CD8-positive, alpha-beta memory T cell (primary cell): Measurements from ENCODE around the gene FBRSL1. TPM values are rescaled to one million over a fixed set of nuclear protein-coding genes. Genes with fewer than 3 reads are reported as not detected.

ENCODE experiments used
- CTCF ChIA-PET: fragments of 350-600 bp; sonication (Branson Sonifier 250); formaldehyde crosslinking; loops from one replicate; lab custom pipeline; 2021; ENCODE audit warnings: antibody characterized with exemption; lab: Charles Lee
- POLR2A ChIA-PET: fragments of 350-600 bp; sonication (Branson Sonifier 250); formaldehyde crosslinking; loops from one replicate; lab custom pipeline; 2021; ENCODE audit warnings: antibody characterized with exemption; lab: Charles Lee
- DNase-seq, 5 donors: peaks; one replicate each; pipeline versions ENCODE4 v3.0.0 to v3.0.0-alpha.2; 2020 to 2022; ENCODE audit warnings: mixed read lengths in 1 of 5
- H3K27ac ChIP-seq: one replicate; pipeline ENCODE4 v1.7.0; 2013; ENCODE audit warnings: low read depth, mild to moderate bottlenecking, low read length, moderate library complexity
- H3K27me3 ChIP-seq: 2 replicates; pipeline ENCODE4 v1.7.0; 2013; ENCODE audit warnings: low read length, mild to moderate bottlenecking; ENCODE audit not compliant: insufficient read depth, poor library complexity, severe bottlenecking
- H3K36me3 ChIP-seq: 2 replicates; pipeline ENCODE4 v1.7.0; 2013; ENCODE audit warnings: mild to moderate bottlenecking, low read length, moderate library complexity; ENCODE audit not compliant: insufficient read depth
- H3K4me1 ChIP-seq: 2 replicates; pipeline ENCODE4 v1.7.0; 2013; ENCODE audit warnings: mild to moderate bottlenecking, low read length, moderate library complexity; ENCODE audit not compliant: insufficient read depth
- H3K4me3 ChIP-seq: 2 replicates; pipeline ENCODE4 v1.7.0; 2013; ENCODE audit warnings: mild to moderate bottlenecking, low read length
- H3K9me3 ChIP-seq: 2 replicates; pipeline ENCODE4 v1.7.0; 2013; ENCODE audit warnings: mild to moderate bottlenecking, low read length
- H3K27ac Mint-ChIP-seq, 8 donors: one replicate each; pipeline ENCODE4 v1.8.0; 2020 to 2021; ENCODE audit warnings: mixed read lengths in 8 of 8, mild to moderate bottlenecking in 6 of 8, inconsistent platforms in 3 of 8, moderate library complexity in 3 of 8
- H3K27me3 Mint-ChIP-seq, 2 donors: one replicate each; pipeline ENCODE4 v1.8.0; 2020 to 2021; ENCODE audit warnings: mixed read lengths in 2 of 2, mild to moderate bottlenecking in 1 of 2, moderate library complexity in 1 of 2
- H3K36me3 Mint-ChIP-seq, 3 donors: one replicate each; pipeline ENCODE4 v1.8.0; 2020 to 2021; ENCODE audit warnings: mixed read lengths in 3 of 3, inconsistent platforms in 1 of 3, mild to moderate bottlenecking in 1 of 3
- H3K4me1 Mint-ChIP-seq, 3 donors: one replicate each; pipeline ENCODE4 v1.8.0; 2020 to 2021; ENCODE audit warnings: mixed read lengths in 3 of 3, inconsistent platforms in 1 of 3, mild to moderate bottlenecking in 1 of 3
- H3K4me3 Mint-ChIP-seq, 7 donors: one replicate each; pipeline ENCODE4 v1.8.0; 2020 to 2021; ENCODE audit warnings: mixed read lengths in 7 of 7, mild to moderate bottlenecking in 6 of 7, moderate library complexity in 4 of 7, inconsistent platforms in 2 of 7
- H3K9me3 Mint-ChIP-seq, 5 donors: one replicate each; pipeline ENCODE4 v1.8.0; 2020 to 2022; ENCODE audit warnings: mixed read lengths in 5 of 5, mild to moderate bottlenecking in 3 of 5, moderate library complexity in 2 of 5, inconsistent platforms in 1 of 5
- polyA plus RNA-seq: library from polyadenylated mRNA; unstranded; fragments of 300-500 nt; fragmentation: Illumina TruSeq; gene quantifications from one replicate; pipeline ENCODE4 v1.2.3, GENCODE V29; 2021
- total RNA-seq, 2 experiments: library from RNA; stranded (reverse); gene quantifications; one replicate each; pipeline ENCODE4 v1.2.3, GENCODE V29; 2021

FBRSL1 gene
- total and polyA plus RNA-seq, 3 experiments from 2014 or later, result 1.4 to 62.1 (median 58.1) TPM

DNA sequence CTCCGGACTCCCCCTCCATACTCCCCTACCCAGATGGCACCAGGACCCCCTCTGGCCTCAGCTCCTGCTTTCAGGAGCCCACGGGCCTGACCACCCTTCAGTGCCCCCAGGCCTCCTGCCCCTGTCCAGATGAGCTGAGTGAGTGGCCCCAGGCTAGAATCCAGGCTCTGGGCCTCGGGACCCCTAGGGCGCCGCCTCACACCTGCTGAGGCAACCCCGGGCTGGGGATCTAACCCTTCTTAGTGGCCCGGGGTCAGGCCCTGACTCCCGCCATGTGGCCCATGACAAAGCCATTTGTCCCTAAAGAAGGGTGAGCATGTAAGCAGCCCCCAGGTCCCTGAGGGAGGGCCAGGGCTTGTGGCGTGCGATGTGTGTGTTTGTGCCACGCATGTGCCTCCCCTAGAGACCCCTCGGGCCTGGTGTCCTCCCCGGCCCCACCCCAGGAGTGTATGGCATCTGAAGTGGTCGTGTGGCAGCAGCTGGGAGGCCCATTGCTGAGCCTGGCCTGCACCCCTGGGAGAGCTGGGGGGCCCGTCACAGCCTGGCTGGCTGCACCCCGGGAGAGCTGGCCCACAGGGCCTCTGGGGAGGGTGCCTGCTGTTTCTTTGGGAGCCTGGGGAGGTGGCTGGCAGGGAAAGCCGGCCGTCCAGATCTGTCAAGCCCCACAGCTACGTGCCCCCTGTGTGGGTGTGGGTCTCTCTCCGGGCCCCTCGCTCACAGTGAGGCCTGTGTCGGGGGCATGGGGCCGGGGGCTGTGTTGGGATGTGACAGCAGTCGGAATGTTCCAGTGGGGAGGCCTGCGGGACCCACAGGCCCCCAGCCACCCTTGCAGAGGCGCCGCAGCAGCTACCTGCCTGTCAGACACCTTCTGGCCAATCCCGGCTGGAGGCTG lies 7.8 kb downstream of the FBRSL1 start:
- H3K9me3 ChIP-seq, result no peaks in the 10 kb centered on the region
- no peaks in the 10 kb centered on the region for H3K9me3 Mint-ChIP-seq
- DNase-seq, result no peak
- no peaks in the 10 kb centered on the region for H3K27me3 ChIP-seq
- ChIA-PET POLR2A (no interaction called here), CTCF (interaction anchor here (1.4 kb wide), 1 partner anchor 19 kb away, joined by 3 read pairs; no protein-coding TSS in a partner anchor)
- no peak overlapping the region for H3K4me3 ChIP-seq
- peaks cover 0 to 11% (median 0%) of the 10 kb centered on the region in 3 donors for H3K36me3 Mint-ChIP-seq
- H3K4me3 Mint-ChIP-seq, result no peak overlapping the region
- peak overlapping the region in 3 of 8 donors; percentile 46 to 62 (median 60) for H3K27ac Mint-ChIP-seq
- peaks cover 42 to 95% (median 46%) of the 10 kb centered on the region in 3 donors for H3K4me1 Mint-ChIP-seq
- H3K36me3 ChIP-seq, result no peaks in the 10 kb centered on the region
- peaks cover 69% of the 10 kb centered on the region for H3K4me1 ChIP-seq
- H3K27me3 Mint-ChIP-seq, result no peaks in the 10 kb centered on the region
- H3K27ac ChIP-seq, result no peak overlapping the region

- Mint-ChIP-seq H3K9me3 (no peaks in the 10 kb centered on the region), H3K4me3 (no peak overlapping the region), H3K27ac (no peak overlapping the region), H3K4me1 (peaks cover 43 to 95% (median 47%) of the 10 kb centered on the region in 3 donors), H3K27me3 (no peaks in the 10 kb centered on the region), H3K36me3 (peaks cover 0 to 6% (median 0%) of the 10 kb centered on the region in 3 donors)
- Histone ChIP-seq H3K27ac (no peak overlapping the region), H3K9me3 (no peaks in the 10 kb centered on the region), H3K4me3 (no peak overlapping the region), H3K36me3 (no peaks in the 10 kb centered on the region), H3K27me3 (no peaks in the 10 kb centered on the region), H3K4me1 (peaks cover 69% of the 10 kb centered on the region)
- no peak for DNase-seq
- ChIA-PET POLR2A (no interaction called here), CTCF (no interaction called here)
Observed at GRCh38 chr12:132498931-132499330, 9.0 kb downstream of the FBRSL1 start.

DNA sequence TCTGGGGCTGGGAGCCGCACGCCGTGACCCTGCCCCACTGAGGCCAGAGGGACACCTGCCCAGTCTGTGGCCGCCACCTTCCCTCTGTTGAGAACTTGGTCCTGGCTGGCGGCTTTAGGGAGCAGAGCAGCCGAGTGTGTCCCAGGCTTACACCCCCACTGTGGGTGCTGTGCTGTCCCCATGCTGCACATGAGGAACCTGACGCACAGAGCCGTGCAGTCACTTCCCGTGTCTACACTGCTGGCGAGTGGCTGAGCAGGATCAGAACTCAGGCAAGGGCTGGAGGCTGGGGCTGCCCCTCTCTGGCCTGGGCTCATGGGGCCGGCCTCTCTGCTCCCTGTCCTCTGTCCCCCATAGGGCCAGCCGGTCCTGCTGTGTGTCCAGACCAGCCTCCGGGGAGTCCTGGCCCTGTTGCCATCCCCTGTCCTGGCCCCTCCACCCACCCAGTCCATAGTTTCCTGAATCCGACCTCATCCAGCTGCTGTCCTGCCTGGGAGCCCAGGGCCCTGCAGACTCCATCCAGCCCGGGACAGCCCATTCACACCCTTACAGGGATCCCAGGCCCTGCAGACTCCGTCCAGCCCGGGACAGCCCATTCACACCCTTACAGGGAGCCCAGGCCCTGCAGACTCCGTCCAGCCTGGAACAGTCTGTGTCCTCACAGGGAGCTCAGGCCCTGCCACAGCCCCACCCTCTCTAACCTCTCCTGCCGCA lies 10.3 kb downstream of the FBRSL1 start:
- H3K4me3 ChIP-seq, result no peak overlapping the region
- no peaks in the 10 kb centered on the region for H3K27me3 ChIP-seq
- Mint-ChIP-seq H3K27me3 (peaks cover 0 to under 1% of the 10 kb centered on the region in 2 donors), H3K27ac (peak overlapping the region in 2 of 8 donors; percentile 6 to 14), H3K36me3 (peaks cover 0 to 2% (median 0%) of the 10 kb centered on the region in 3 donors), H3K4me1 (peaks cover 38 to 93% (median 41%) of the 10 kb centered on the region in 3 donors), H3K9me3 (no peaks in the 10 kb centered on the region), H3K4me3 (peak overlapping the region in 1 of 7 donors; percentile 43)
- CTCF ChIA-PET, result no interaction called here
- H3K27ac ChIP-seq, result no peak overlapping the region
- no peak for DNase-seq
- POLR2A ChIA-PET, result no interaction called here
- H3K4me1 ChIP-seq, result peaks cover 61% of the 10 kb centered on the region
- H3K9me3 ChIP-seq, result no peaks in the 10 kb centered on the region
- H3K36me3 ChIP-seq, result no peaks in the 10 kb centered on the region

DNA sequence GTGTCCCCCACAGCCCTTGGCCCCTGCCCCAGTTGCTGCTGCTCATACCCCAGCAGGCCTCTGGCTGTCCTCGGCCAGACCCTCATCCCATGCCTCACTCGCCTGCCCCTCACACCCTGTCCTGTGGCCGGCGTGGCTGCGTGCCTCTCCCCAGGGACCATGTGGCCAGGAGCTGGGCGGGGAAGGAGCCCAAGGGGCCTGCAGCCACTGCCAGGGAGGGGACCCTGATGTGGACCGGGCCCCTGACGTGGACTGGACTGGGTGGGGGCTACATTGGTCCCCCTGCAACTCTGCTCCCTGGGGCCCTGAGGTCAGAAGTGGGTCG lies 10.9 kb downstream of the FBRSL1 start:
- POLR2A ChIA-PET, result no interaction called here
- no peak overlapping the region for H3K4me3 ChIP-seq
- no peak overlapping the region for H3K4me3 Mint-ChIP-seq
- no peak overlapping the region for H3K27ac Mint-ChIP-seq
- peaks cover 0 to 2% (median 0%) of the 10 kb centered on the region in 3 donors for H3K36me3 Mint-ChIP-seq
- H3K4me1 ChIP-seq, result peaks cover 59% of the 10 kb centered on the region
- H3K9me3 ChIP-seq, result no peaks in the 10 kb centered on the region
- no peaks in the 10 kb centered on the region for H3K27me3 ChIP-seq
- peaks cover 0 to 1% of the 10 kb centered on the region in 2 donors for H3K27me3 Mint-ChIP-seq
- H3K36me3 ChIP-seq, result no peaks in the 10 kb centered on the region
- no peaks in the 10 kb centered on the region for H3K9me3 Mint-ChIP-seq
- no peak for DNase-seq
- no peak overlapping the region for H3K27ac ChIP-seq
- CTCF ChIA-PET, result no interaction called here
- peaks cover 42 to 96% (median 42%) of the 10 kb centered on the region in 3 donors for H3K4me1 Mint-ChIP-seq

DNA sequence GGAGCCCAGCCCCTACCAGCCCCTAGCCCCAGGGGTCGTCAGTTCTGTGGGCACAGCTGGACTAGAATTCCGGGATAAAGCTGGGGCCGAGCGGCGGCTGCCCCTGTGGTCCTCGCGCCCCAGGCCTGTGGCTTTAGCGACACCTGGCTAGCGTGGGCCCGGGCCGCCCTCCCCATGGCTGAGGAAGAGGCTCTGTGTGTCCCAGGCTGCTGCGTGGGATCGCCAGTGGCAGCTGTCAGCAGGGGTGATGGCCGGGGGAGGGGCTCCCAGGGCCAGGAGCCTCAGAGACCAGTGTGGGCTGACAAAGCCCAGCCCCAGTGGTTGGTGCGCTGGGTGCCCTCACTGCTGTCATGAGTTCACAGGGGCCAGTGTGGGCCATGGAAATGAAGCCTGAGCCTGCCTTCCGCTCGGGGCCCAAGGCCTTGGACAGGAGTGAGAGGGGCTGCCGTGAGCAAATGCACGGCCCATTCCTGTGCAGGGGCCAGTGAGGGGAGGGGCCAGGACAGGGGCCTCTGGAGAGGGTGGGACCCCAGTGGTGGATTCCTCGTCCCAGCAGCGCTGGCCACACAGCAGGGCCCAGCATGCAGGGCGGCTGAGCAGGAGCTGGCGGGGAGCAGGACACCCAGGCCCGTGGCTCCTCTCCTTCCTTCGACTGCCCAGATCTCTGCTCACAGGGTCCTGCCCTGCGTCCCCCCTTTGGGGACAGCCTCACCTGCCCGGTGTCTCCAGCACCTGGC lies 11.4 kb downstream of the FBRSL1 start:
- H3K4me3 ChIP-seq, result no peak overlapping the region
- H3K27me3 Mint-ChIP-seq, result peaks cover 0 to 1% of the 10 kb centered on the region in 2 donors
- no peaks in the 10 kb centered on the region for H3K36me3 ChIP-seq
- peaks cover 57% of the 10 kb centered on the region for H3K4me1 ChIP-seq
- H3K4me3 Mint-ChIP-seq, result peak overlapping the region in 1 of 7 donors; percentile 28
- no peaks in the 10 kb centered on the region for H3K27me3 ChIP-seq
- no peak overlapping the region for H3K27ac ChIP-seq
- peak overlapping the region in 3 of 8 donors; percentile 40 to 84 (median 68) for H3K27ac Mint-ChIP-seq
- peaks cover 43 to 96% (median 45%) of the 10 kb centered on the region in 3 donors for H3K4me1 Mint-ChIP-seq
- no peaks in the 10 kb centered on the region for H3K9me3 Mint-ChIP-seq
- H3K36me3 Mint-ChIP-seq, result peaks cover 0 to under 1% (median 0%) of the 10 kb centered on the region in 3 donors
- CTCF ChIA-PET, result no interaction called here
- no peaks in the 10 kb centered on the region for H3K9me3 ChIP-seq
- POLR2A ChIA-PET, result no interaction called here
- DNase-seq, result no peak

GRCh38 chr12:132502149-132502881 lies 12.4 kb downstream of the FBRSL1 start:
- Mint-ChIP-seq H3K4me1 (peaks cover 45 to 96% (median 46%) of the 10 kb centered on the region in 3 donors), H3K9me3 (no peaks in the 10 kb centered on the region), H3K36me3 (peaks cover 0 to 4% (median 0%) of the 10 kb centered on the region in 3 donors), H3K27ac (peak overlapping the region in 4 of 8 donors; percentile 40 to 84 (median 60)), H3K27me3 (peaks cover 0 to 1% of the 10 kb centered on the region in 2 donors), H3K4me3 (peak overlapping the region in 2 of 7 donors; percentile 28)
- DNase-seq, result no peak
- no peaks in the 10 kb centered on the region for H3K9me3 ChIP-seq
- ChIA-PET CTCF (no interaction called here), POLR2A (no interaction called here)
- H3K27ac ChIP-seq, result no peak overlapping the region
- peaks cover 57% of the 10 kb centered on the region for H3K4me1 ChIP-seq
- no peak overlapping the region for H3K4me3 ChIP-seq
- H3K36me3 ChIP-seq, result no peaks in the 10 kb centered on the region
- no peaks in the 10 kb centered on the region for H3K27me3 ChIP-seq

DNA sequence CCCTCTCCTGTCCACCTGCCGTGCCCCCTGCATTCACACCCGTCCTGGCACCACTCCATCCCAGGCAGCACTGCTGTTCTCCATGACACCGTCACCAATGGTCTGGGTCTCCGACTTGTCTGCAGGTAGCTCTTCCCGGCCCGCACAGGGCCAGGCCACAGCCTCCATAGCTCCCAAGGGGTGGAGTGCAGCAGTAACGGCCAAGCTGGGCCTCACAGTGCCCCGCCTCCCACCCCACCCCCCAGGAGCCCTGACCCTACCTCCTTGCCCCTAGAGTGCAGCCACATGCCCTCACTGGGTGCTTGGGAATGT lies 12.9 kb downstream of the FBRSL1 start:
- Histone ChIP-seq H3K4me3 (no peak overlapping the region), H3K27me3 (no peaks in the 10 kb centered on the region), H3K36me3 (no peaks in the 10 kb centered on the region), H3K4me1 (peaks cover 61% of the 10 kb centered on the region), H3K27ac (no peak overlapping the region), H3K9me3 (no peaks in the 10 kb centered on the region)
- POLR2A ChIA-PET, result no interaction called here
- Mint-ChIP-seq H3K27ac (no peak overlapping the region), H3K27me3 (peaks cover 0 to 1% of the 10 kb centered on the region in 2 donors), H3K4me1 (peaks cover 46 to 91% (median 46%) of the 10 kb centered on the region in 3 donors), H3K36me3 (peaks cover 0 to 5% (median 0%) of the 10 kb centered on the region in 3 donors), H3K4me3 (peak overlapping the region in 1 of 7 donors; percentile 31), H3K9me3 (no peaks in the 10 kb centered on the region)
- DNase-seq, result no peak
- CTCF ChIA-PET, result interaction anchor here (1.0 to 1.4 kb wide), 2 partner anchors 17 to 88 kb away, joined by 3 to 5 read pairs; no protein-coding TSS in a partner anchor
